Astrocyte (in vitro differentiated cells and primary cell): ENCODE measurements around the gene TSPAN15. TPM values are rescaled to one million over a fixed set of nuclear protein-coding genes. Genes with fewer than 3 reads are reported as not detected.

Experiments
- total RNA-seq: library from RNA; stranded (reverse); gene quantifications from 2 replicates; pipeline ENCODE4 v1.2.1, GENCODE V29; 2021

Gene TSPAN15
- total RNA-seq, 1 donor from 2014 or later = 9.4 TPM

Other genes with a start within 250 kb of the TSPAN15 start
- gene HKDC1, start 231.1 kb upstream of the TSPAN15 start, total RNA-seq = 4.2 and 4.3 TPM in 2 replicates
- 94.5 and 95.0 TPM in 2 replicates for gene HK1, start 173.0 kb upstream of the TSPAN15 start, total RNA-seq
- gene TACR2, start 34.5 kb upstream of the TSPAN15 start, total RNA-seq = not detected in 2 replicates
- gene NEUROG3, start 122.0 kb downstream of the TSPAN15 start, total RNA-seq = not detected in 2 replicates
- 3.1 and 4.4 TPM in 2 replicates for gene FAM241B, start 178.8 kb downstream of the TSPAN15 start, total RNA-seq